HepG2 (cell line): Measurements from ENCODE around the gene PPP2R2B. TPM values are rescaled to one million over a fixed set of nuclear protein-coding genes. Genes with fewer than 3 reads are reported as not detected.

Experiments
- SAFB2 ChIP-seq: sonication (generic); formaldehyde crosslinking; IDR thresholded peaks from 2 replicates; pipeline ENCODE4 v1.5.1; 2020; ENCODE audit warnings: missing genetic modification reagents, low read depth, mild to moderate bottlenecking, borderline replicate concordance
- SMAD1 ChIP-seq: sonication (generic); formaldehyde crosslinking; IDR thresholded peaks from 2 replicates; pipeline ENCODE4 v1.4.0; 2020; ENCODE audit warnings: missing genetic modification reagents, low read depth, mild to moderate bottlenecking, borderline replicate concordance
- USF2 ChIP-seq, 2 experiments: sonication (generic) in 1 of 2; formaldehyde crosslinking in 1 of 2; IDR thresholded peaks; 2 replicates each; pipeline versions ENCODE4 v1.5.1 to v1.6.1; 2011 to 2020; ENCODE audit warnings: borderline replicate concordance in 1 of 2, low read depth in 1 of 2, low read length in 1 of 2, mild to moderate bottlenecking in 1 of 2, missing genetic modification reagents in 1 of 2, moderate library complexity in 1 of 2
- ZNF543 ChIP-seq: sonication (generic); formaldehyde crosslinking; IDR thresholded peaks from 2 replicates; pipeline ENCODE4 v1.4.0; 2020; ENCODE audit warnings: mild to moderate bottlenecking, missing genetic modification reagents
- polyA plus RNA-seq, 8 experiments: library from polyadenylated mRNA; depleted of rRNA in 3 of 8; stranded (reverse) in 7 of 8; unstranded in 1 of 8; fragments of >200 nt; fragmentation: Illumina TruSeq in 4 of 8; extraction: Trizol in 4 of 8; gene quantifications; 2 replicates each; pipeline versions ENCODE4 v1.2.1 to v1.2.3, GENCODE V29; 2011 to 2016; ENCODE audit warnings: low read depth in 4 of 8, missing spikeins in 1 of 8, mixed read lengths in 1 of 8; ENCODE audit not compliant: insufficient read depth in 1 of 8
- total RNA-seq, 5 experiments: library from RNA; depleted of rRNA; stranded (reverse); fragments of >200 nt; fragmentation: Illumina TruSeq; extraction: Trizol; gene quantifications; 2 replicates each; pipeline ENCODE4 v1.2.3, GENCODE V29; 2016; ENCODE audit warnings: low read depth in 1 of 5
- TF ChIP-seq, protein P1 (sequence below): sonication (generic); formaldehyde crosslinking; IDR thresholded peaks from 2 replicates; pipeline ENCODE4 v1.9.0; 2021; ENCODE audit warnings: mild to moderate bottlenecking, missing genetic modification reagents
- TF ChIP-seq, protein P2 (sequence below): sonication (generic); formaldehyde crosslinking; IDR thresholded peaks from 2 replicates; pipeline ENCODE4 v1.5.0; 2020; ENCODE audit warnings: mild to moderate bottlenecking, missing genetic modification reagents, borderline replicate concordance

Gene PPP2R2B
- total and polyA plus RNA-seq, 2 of the 13 experiments (the other 11 are each of a cell fraction or from before 2014, with no cell fraction given): not detected

DNA sequence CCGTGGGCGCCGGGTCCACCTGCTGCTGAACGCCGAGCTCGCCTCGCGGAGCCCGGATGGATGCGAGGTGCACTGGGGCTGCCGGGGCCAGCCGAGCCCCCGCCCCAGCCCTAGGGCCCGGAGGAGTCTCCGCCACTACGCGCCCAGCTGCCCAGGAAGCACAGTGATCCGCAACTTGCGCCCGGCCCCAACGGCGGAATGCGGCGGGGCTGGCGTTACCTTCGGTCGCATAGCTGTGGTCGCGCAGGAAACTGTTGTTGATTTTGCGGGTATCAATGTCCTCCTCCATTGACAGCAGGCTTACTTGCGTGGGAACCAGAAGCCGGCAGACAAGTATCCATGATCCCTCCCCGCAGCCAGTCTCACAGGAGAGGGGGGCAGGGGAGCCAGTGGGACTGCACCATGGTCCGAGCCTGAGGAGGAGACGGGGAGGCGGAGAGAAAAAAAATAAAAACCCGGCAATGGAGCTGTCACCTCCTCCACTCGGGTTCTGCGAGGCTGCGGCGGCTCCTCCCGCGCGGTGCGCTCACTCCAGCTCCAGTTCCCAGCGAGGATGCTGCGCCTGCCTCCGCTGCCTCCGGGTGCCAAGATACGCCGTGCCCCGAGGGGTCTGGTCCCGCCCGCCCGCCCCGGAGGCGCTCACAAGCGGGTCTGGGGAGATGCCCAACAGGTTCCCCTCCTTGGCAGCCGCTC lies 628 bp downstream of the PPP2R2B start (continued):
- TF ChIP-seq USF2 (IDR thresholded peaks at IDR 0.05; ENCODE audit: low read depth, low read length): no peak
- TF ChIP-seq USF2 (CRISPR knock-in tag; IDR thresholded peaks at IDR 0.05; ENCODE audit: borderline replicate concordance): no peak
- no peak for TF ChIP-seq SAFB2 (CRISPR knock-in tag)
- no peak for TF ChIP-seq ZNF543 (CRISPR knock-in tag)
- no peak for TF ChIP-seq SMAD1 (CRISPR knock-in tag)
- TF ChIP-seq, protein P1, sequence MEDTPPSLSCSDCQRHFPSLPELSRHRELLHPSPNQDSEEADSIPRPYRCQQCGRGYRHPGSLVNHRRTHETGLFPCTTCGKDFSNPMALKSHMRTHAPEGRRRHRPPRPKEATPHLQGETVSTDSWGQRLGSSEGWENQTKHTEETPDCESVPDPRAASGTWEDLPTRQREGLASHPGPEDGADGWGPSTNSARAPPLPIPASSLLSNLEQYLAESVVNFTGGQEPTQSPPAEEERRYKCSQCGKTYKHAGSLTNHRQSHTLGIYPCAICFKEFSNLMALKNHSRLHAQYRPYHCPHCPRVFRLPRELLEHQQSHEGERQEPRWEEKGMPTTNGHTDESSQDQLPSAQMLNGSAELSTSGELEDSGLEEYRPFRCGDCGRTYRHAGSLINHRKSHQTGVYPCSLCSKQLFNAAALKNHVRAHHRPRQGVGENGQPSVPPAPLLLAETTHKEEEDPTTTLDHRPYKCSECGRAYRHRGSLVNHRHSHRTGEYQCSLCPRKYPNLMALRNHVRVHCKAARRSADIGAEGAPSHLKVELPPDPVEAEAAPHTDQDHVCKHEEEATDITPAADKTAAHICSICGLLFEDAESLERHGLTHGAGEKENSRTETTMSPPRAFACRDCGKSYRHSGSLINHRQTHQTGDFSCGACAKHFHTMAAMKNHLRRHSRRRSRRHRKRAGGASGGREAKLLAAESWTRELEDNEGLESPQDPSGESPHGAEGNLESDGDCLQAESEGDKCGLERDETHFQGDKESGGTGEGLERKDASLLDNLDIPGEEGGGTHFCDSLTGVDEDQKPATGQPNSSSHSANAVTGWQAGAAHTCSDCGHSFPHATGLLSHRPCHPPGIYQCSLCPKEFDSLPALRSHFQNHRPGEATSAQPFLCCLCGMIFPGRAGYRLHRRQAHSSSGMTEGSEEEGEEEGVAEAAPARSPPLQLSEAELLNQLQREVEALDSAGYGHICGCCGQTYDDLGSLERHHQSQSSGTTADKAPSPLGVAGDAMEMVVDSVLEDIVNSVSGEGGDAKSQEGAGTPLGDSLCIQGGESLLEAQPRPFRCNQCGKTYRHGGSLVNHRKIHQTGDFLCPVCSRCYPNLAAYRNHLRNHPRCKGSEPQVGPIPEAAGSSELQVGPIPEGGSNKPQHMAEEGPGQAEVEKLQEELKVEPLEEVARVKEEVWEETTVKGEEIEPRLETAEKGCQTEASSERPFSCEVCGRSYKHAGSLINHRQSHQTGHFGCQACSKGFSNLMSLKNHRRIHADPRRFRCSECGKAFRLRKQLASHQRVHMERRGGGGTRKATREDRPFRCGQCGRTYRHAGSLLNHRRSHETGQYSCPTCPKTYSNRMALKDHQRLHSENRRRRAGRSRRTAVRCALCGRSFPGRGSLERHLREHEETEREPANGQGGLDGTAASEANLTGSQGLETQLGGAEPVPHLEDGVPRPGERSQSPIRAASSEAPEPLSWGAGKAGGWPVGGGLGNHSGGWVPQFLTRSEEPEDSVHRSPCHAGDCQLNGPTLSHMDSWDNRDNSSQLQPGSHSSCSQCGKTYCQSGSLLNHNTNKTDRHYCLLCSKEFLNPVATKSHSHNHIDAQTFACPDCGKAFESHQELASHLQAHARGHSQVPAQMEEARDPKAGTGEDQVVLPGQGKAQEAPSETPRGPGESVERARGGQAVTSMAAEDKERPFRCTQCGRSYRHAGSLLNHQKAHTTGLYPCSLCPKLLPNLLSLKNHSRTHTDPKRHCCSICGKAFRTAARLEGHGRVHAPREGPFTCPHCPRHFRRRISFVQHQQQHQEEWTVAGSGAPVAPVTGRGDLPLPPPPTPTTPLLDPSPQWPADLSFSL (CRISPR knock-in tag): no peak
- TF ChIP-seq, protein P2, sequence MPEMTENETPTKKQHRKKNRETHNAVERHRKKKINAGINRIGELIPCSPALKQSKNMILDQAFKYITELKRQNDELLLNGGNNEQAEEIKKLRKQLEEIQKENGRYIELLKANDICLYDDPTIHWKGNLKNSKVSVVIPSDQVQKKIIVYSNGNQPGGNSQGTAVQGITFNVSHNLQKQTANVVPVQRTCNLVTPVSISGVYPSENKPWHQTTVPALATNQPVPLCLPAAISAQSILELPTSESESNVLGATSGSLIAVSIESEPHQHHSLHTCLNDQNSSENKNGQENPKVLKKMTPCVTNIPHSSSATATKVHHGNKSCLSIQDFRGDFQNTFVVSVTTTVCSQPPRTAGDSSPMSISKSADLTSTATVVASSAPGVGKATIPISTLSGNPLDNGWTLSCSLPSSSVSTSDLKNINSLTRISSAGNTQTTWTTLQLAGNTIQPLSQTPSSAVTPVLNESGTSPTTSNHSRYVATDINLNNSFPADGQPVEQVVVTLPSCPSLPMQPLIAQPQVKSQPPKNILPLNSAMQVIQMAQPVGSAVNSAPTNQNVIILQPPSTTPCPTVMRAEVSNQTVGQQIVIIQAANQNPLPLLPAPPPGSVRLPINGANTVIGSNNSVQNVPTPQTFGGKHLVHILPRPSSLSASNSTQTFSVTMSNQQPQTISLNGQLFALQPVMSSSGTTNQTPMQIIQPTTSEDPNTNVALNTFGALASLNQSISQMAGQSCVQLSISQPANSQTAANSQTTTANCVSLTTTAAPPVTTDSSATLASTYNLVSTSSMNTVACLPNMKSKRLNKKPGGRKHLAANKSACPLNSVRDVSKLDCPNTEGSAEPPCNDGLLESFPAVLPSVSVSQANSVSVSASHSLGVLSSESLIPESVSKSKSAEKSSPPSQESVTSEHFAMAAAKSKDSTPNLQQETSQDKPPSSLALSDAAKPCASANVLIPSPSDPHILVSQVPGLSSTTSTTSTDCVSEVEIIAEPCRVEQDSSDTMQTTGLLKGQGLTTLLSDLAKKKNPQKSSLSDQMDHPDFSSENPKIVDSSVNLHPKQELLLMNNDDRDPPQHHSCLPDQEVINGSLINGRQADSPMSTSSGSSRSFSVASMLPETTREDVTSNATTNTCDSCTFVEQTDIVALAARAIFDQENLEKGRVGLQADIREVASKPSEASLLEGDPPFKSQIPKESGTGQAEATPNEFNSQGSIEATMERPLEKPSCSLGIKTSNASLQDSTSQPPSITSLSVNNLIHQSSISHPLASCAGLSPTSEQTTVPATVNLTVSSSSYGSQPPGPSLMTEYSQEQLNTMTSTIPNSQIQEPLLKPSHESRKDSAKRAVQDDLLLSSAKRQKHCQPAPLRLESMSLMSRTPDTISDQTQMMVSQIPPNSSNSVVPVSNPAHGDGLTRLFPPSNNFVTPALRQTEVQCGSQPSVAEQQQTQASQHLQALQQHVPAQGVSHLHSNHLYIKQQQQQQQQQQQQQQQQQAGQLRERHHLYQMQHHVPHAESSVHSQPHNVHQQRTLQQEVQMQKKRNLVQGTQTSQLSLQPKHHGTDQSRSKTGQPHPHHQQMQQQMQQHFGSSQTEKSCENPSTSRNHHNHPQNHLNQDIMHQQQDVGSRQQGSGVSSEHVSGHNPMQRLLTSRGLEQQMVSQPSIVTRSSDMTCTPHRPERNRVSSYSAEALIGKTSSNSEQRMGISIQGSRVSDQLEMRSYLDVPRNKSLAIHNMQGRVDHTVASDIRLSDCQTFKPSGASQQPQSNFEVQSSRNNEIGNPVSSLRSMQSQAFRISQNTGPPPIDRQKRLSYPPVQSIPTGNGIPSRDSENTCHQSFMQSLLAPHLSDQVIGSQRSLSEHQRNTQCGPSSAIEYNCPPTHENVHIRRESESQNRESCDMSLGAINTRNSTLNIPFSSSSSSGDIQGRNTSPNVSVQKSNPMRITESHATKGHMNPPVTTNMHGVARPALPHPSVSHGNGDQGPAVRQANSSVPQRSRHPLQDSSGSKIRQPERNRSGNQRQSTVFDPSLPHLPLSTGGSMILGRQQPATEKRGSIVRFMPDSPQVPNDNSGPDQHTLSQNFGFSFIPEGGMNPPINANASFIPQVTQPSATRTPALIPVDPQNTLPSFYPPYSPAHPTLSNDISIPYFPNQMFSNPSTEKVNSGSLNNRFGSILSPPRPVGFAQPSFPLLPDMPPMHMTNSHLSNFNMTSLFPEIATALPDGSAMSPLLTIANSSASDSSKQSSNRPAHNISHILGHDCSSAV: no peak
